ENCODE data around the gene CCL22.

Gene CCL22

GRCh38 chr16:57409870-57410587 is 51.4 kb downstream of the CCL22 start:
- DNase-seq (ENCODE audit: extremely low read depth, low read depth): no peak
- TF ChIP-seq, protein P1, sequence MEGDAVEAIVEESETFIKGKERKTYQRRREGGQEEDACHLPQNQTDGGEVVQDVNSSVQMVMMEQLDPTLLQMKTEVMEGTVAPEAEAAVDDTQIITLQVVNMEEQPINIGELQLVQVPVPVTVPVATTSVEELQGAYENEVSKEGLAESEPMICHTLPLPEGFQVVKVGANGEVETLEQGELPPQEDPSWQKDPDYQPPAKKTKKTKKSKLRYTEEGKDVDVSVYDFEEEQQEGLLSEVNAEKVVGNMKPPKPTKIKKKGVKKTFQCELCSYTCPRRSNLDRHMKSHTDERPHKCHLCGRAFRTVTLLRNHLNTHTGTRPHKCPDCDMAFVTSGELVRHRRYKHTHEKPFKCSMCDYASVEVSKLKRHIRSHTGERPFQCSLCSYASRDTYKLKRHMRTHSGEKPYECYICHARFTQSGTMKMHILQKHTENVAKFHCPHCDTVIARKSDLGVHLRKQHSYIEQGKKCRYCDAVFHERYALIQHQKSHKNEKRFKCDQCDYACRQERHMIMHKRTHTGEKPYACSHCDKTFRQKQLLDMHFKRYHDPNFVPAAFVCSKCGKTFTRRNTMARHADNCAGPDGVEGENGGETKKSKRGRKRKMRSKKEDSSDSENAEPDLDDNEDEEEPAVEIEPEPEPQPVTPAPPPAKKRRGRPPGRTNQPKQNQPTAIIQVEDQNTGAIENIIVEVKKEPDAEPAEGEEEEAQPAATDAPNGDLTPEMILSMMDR (IDR thresholded peaks at IDR 0.05; ENCODE audit: low read depth, low read length): no peak

GRCh38 chr16:57411362-57411976 is 52.9 kb downstream of the CCL22 start:
- TF ChIP-seq, protein P1 (IDR thresholded peaks at IDR 0.05; ENCODE audit: low read depth, low read length): no peak
- no peak for DNase-seq (ENCODE audit: extremely low read depth, low read depth)

DNA sequence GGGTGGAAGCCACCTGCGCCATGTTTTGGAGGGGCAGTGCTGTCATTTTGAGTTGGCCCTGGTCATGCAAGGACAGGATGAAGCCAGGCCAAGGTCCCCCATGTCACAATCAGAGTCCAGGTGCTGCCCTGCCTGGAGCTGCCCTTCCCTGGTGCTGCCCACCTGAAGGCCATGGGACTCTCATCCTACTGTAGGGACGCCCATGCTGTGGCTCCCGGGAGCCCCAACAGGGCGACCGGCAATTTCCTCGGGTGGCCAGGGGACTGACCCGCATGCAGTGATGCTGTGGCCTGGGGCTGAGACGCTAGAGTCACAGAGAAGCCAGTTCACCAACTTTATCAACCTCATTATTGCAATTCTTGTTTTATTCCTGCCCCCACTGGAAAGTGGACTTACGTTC is 54.0 kb downstream of the CCL22 start:
- TF ChIP-seq, protein P1 (IDR thresholded peaks at IDR 0.05; ENCODE audit: low read depth, low read length): no peak
- DNase-seq (ENCODE audit: extremely low read depth, low read depth): no peak

DNA sequence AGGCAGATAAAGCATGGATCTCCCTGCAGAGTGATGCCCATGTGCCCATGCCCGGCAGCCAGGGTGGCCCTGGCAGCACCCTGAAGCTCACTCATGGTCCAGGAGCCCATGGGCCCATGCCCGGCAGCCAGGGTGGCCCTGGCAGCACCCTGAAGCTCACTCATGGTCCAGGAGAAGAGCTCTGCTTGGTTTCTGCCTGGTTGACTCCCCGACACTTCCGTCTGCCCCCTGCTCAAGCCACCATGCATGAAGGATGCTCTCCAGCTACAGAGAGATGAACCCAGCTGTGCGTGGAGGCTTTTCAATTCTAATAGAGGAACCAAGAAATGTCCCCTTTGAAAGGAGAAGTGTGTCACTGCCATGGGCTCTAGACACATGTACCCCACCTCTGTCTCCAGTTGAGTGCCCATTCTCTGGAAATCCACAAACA is 54.7 kb downstream of the CCL22 start:
- DNase-seq (ENCODE audit: extremely low read depth, low read depth): no peak
- TF ChIP-seq, protein P1 (IDR thresholded peaks at IDR 0.05; ENCODE audit: low read depth, low read length): no peak

- TF ChIP-seq, protein P1 (IDR thresholded peaks at IDR 0.05; ENCODE audit: low read depth, low read length): no peak
- DNase-seq (ENCODE audit: extremely low read depth, low read depth): no peak
Measured at GRCh38 chr16:57413733-57414132, 55.1 kb downstream of the CCL22 start.

Data from AG09319 (cell line).